ENCODE measurements around the gene HSCB. TPM values are rescaled to one million over a fixed set of nuclear protein-coding genes. Genes with fewer than 3 reads are reported as not detected.

HSCB gene
- total and polyA plus RNA-seq, 4 donors = 10.3 to 23.6 (median 15.0) TPM

GRCh38 chr22:28792491-28793383 lies 50.9 kb downstream of the HSCB start:
- Histone ChIP-seq H3K36me3 (ENCODE audit: control insufficient read depth in 1 of 2, insufficient read depth in 2 of 2, low read length in 1 of 2) (peaks cover 5 to 11% of the 10 kb centered on the region in 2 donors), H3K27ac (ENCODE audit: low read depth in 1 of 2, low read length in 2 of 2) (no peak overlapping the region), H3K4me1 (ENCODE audit: control insufficient read depth in 1 of 2, insufficient read depth in 2 of 2, low read length in 2 of 2) (no peaks in the 10 kb centered on the region), H3K27me3 (ENCODE audit: control insufficient read depth in 1 of 2, insufficient read depth in 2 of 2, low read length in 1 of 2) (no peaks in the 10 kb centered on the region), H3K4me3 (ENCODE audit: low read length in 2 of 2) (no peak overlapping the region), H3K9me3 (ENCODE audit: control insufficient read depth, low read length) (no peaks in the 10 kb centered on the region)
- intact Hi-C loops (cut with DNase I) = no loop called here
- DNase-seq (no peak), ATAC-seq (ENCODE audit: low FRiP score) (no peak)
- 87 to 88% methylated on average over 15 of the region's 15 CpGs for WGBS, 2 donors

GRCh38 chr22:28793976-28794584 lies 52.2 kb downstream of the HSCB start:
- intact Hi-C loops (cut with DNase I) = no loop called here
- no peaks in the 10 kb centered on the region for H3K9me3 ChIP-seq (ENCODE audit: control insufficient read depth, low read length)
- WGBS, 2 donors = 57 to 61% methylated on average over 4 of the region's 4 CpGs

GRCh38 chr22:28795071-28795693 lies 53.3 kb downstream of the HSCB start:
- Histone ChIP-seq H3K4me1 (ENCODE audit: control insufficient read depth in 1 of 2, insufficient read depth in 2 of 2, low read length in 2 of 2) (no peaks in the 10 kb centered on the region), H3K36me3 (ENCODE audit: control insufficient read depth in 1 of 2, insufficient read depth in 2 of 2, low read length in 1 of 2) (peaks cover 5 to 9% of the 10 kb centered on the region in 2 donors), H3K4me3 (ENCODE audit: low read length in 2 of 2) (no peak overlapping the region), H3K9me3 (ENCODE audit: control insufficient read depth, low read length) (no peaks in the 10 kb centered on the region), H3K27ac (ENCODE audit: low read depth in 1 of 2, low read length in 2 of 2) (no peak overlapping the region), H3K27me3 (ENCODE audit: control insufficient read depth in 1 of 2, insufficient read depth in 2 of 2, low read length in 1 of 2) (no peaks in the 10 kb centered on the region)
- intact Hi-C loops (cut with DNase I) = no loop called here
- no peak for ATAC-seq (ENCODE audit: low FRiP score)
- DNase-seq = no peak
- WGBS, 2 donors = 65 to 68% methylated on average over 6 of the region's 6 CpGs

More at GRCh38 chr22:28793976-28794584, 52.2 kb downstream of the HSCB start:
- DNase-seq = no peak
- no peaks in the 10 kb centered on the region for H3K27me3 ChIP-seq (ENCODE audit: control insufficient read depth in 1 of 2, insufficient read depth in 2 of 2, low read length in 1 of 2)
- no peak overlapping the region for H3K27ac ChIP-seq (ENCODE audit: low read depth in 1 of 2, low read length in 2 of 2)
- ATAC-seq (ENCODE audit: low FRiP score) = no peak
- H3K4me3 ChIP-seq (ENCODE audit: low read length in 2 of 2) = no peak overlapping the region
- no peaks in the 10 kb centered on the region for H3K4me1 ChIP-seq (ENCODE audit: control insufficient read depth in 1 of 2, insufficient read depth in 2 of 2, low read length in 2 of 2)
- peaks cover 5 to 9% of the 10 kb centered on the region in 2 donors for H3K36me3 ChIP-seq (ENCODE audit: control insufficient read depth in 1 of 2, insufficient read depth in 2 of 2, low read length in 1 of 2)

GRCh38 chr22:28795932-28796856 lies 54.4 kb downstream of the HSCB start:
- Histone ChIP-seq H3K4me1 (ENCODE audit: control insufficient read depth in 1 of 2, insufficient read depth in 2 of 2, low read length in 2 of 2) (no peaks in the 10 kb centered on the region), H3K27me3 (ENCODE audit: control insufficient read depth in 1 of 2, insufficient read depth in 2 of 2, low read length in 1 of 2) (no peaks in the 10 kb centered on the region), H3K27ac (ENCODE audit: low read depth in 1 of 2, low read length in 2 of 2) (peak overlapping the region in 1 of 2 donors; percentile 8), H3K4me3 (ENCODE audit: low read length in 2 of 2) (no peak overlapping the region), H3K9me3 (ENCODE audit: control insufficient read depth, low read length) (no peaks in the 10 kb centered on the region), H3K36me3 (ENCODE audit: control insufficient read depth in 1 of 2, insufficient read depth in 2 of 2, low read length in 1 of 2) (peaks cover 5 to 9% of the 10 kb centered on the region in 2 donors)
- 57 to 60% methylated on average over 5 of the region's 5 CpGs for WGBS, 2 donors
- DNase-seq (peak in 1 of 2 donors; percentile 35), ATAC-seq (ENCODE audit: low FRiP score) (no peak)
- intact Hi-C loops (cut with DNase I) = no loop called here

- intact Hi-C loops (cut with DNase I) = loop anchor here in 1 of 2 donors (1.0 kb wide), 1 partner anchor 57 kb away; the partner anchor contains the start of gene HSCB
Measured at GRCh38 chr22:28798810-28799605, 57.2 kb downstream of the HSCB start.

GRCh38 chr22:28799606-28800307 lies 57.9 kb downstream of the HSCB start:
- 0 to 1% methylated on average over 24 to 31 of the region's 31 CpGs for WGBS, 2 donors
- intact Hi-C loops (cut with DNase I) = loop anchor here in 1 of 2 donors (1.0 to 2.0 kb wide), 2 partner anchors 27 to 57 kb away; partner anchors contain the start of genes CCDC117 and HSCB
- ATAC-seq (ENCODE audit: low FRiP score) = peak; percentile 92
- H3K36me3 ChIP-seq (ENCODE audit: control insufficient read depth in 1 of 2, insufficient read depth in 2 of 2, low read length in 1 of 2) = peaks cover 5 to 9% of the 10 kb centered on the region in 2 donors
- H3K27ac ChIP-seq (ENCODE audit: low read depth in 1 of 2, low read length in 2 of 2) = peak overlapping the region; percentile 97 to 100
- DNase-seq = peak; percentile 79 to 92
- no peaks in the 10 kb centered on the region for H3K9me3 ChIP-seq (ENCODE audit: control insufficient read depth, low read length)
- no peaks in the 10 kb centered on the region for H3K27me3 ChIP-seq (ENCODE audit: control insufficient read depth in 1 of 2, insufficient read depth in 2 of 2, low read length in 1 of 2)
- H3K4me1 ChIP-seq (ENCODE audit: control insufficient read depth in 1 of 2, insufficient read depth in 2 of 2, low read length in 2 of 2) = peaks cover 0 to 4% of the 10 kb centered on the region in 2 donors
- H3K4me3 ChIP-seq (ENCODE audit: low read length in 2 of 2) = peak overlapping the region; percentile 54 to 91

More at GRCh38 chr22:28798810-28799605, 57.2 kb downstream of the HSCB start:
- DNase-seq (peak in 1 of 2 donors; percentile 64), ATAC-seq (ENCODE audit: low FRiP score) (peak; percentile 55)
- H3K4me3 ChIP-seq (ENCODE audit: low read length in 2 of 2) = peak overlapping the region; percentile 54 to 91
- H3K27ac ChIP-seq (ENCODE audit: low read depth in 1 of 2, low read length in 2 of 2) = peak overlapping the region; percentile 97 to 100
- 0% methylated on average over 7 of the region's 7 CpGs for WGBS, 2 donors
- no peaks in the 10 kb centered on the region for H3K9me3 ChIP-seq (ENCODE audit: control insufficient read depth, low read length)
- H3K4me1 ChIP-seq (ENCODE audit: control insufficient read depth in 1 of 2, insufficient read depth in 2 of 2, low read length in 2 of 2) = peaks cover 0 to 4% of the 10 kb centered on the region in 2 donors
- no peaks in the 10 kb centered on the region for H3K27me3 ChIP-seq (ENCODE audit: control insufficient read depth in 1 of 2, insufficient read depth in 2 of 2, low read length in 1 of 2)
- peaks cover 5 to 9% of the 10 kb centered on the region in 2 donors for H3K36me3 ChIP-seq (ENCODE audit: control insufficient read depth in 1 of 2, insufficient read depth in 2 of 2, low read length in 1 of 2)

Measured in aorta (tissue), 5 donors.